ENCODE measurements around the gene FXYD2.
A peak's percentile ranks its signal among the peaks of the same experiment; 100 is the strongest.

The FXYD2 gene

GRCh38 chr11:117822074-117823033 is 2.2 kb downstream of the FXYD2 start:
- CTCF ChIA-PET: interaction anchor here (0.8 to 4.1 kb wide), 3 partner anchors 122 to 396 kb away, joined by 3 to 20 read pairs (median 5); no protein-coding TSS in a partner anchor
- POLR2A ChIA-PET (ENCODE audit: low non-redundant PET): no interaction called here
- no peak overlapping the region for H3K27ac ChIP-seq
- TF ChIP-seq CTCF (conservative IDR thresholded peaks at IDR 0.05; ENCODE audit: low read depth): peak; percentile 24
- no peak for DNase-seq (ENCODE audit: low spot score)

GRCh38 chr11:117821431-117821830 is 3.1 kb downstream of the FXYD2 start:
- no peak for DNase-seq (ENCODE audit: low spot score)
- H3K27ac ChIP-seq: no peak overlapping the region
- POLR2A ChIA-PET (ENCODE audit: low non-redundant PET): no interaction called here
- CTCF ChIA-PET: interaction anchor here (1.4 to 4.1 kb wide), 2 partner anchors 126 to 396 kb away, joined by 5 to 20 read pairs; no protein-coding TSS in a partner anchor
- no peak for TF ChIP-seq CTCF (conservative IDR thresholded peaks at IDR 0.05; ENCODE audit: low read depth)

GRCh38 chr11:117820516-117820915 is 4.0 kb downstream of the FXYD2 start:
- DNase-seq (ENCODE audit: low spot score): no peak
- POLR2A ChIA-PET (ENCODE audit: low non-redundant PET): no interaction called here
- CTCF ChIA-PET: interaction anchor here (0.5 to 6.8 kb wide), 5 partner anchors 26 to 394 kb away, joined by 3 to 84 read pairs (median 6); no protein-coding TSS in a partner anchor

GRCh38 chr11:117820071-117820470 is 4.5 kb downstream of the FXYD2 start:
- no peak for TF ChIP-seq CTCF (conservative IDR thresholded peaks at IDR 0.05; ENCODE audit: low read depth)
- DNase-seq (ENCODE audit: low spot score): no peak
- no peak overlapping the region for H3K27ac ChIP-seq
- POLR2A ChIA-PET (ENCODE audit: low non-redundant PET): no interaction called here
- CTCF ChIA-PET: interaction anchor here (0.6 to 6.8 kb wide), 4 partner anchors 16 to 394 kb away, joined by 3 to 84 read pairs (median 4); no protein-coding TSS in a partner anchor

More at GRCh38 chr11:117820516-117820915, 4.0 kb downstream of the FXYD2 start:
- H3K27ac ChIP-seq: no peak overlapping the region
- TF ChIP-seq CTCF (conservative IDR thresholded peaks at IDR 0.05; ENCODE audit: low read depth): no peak

- POLR2A ChIA-PET (ENCODE audit: low non-redundant PET): no interaction called here
- CTCF ChIA-PET: interaction anchor here (0.6 to 6.8 kb wide), 9 partner anchors 14 to 393 kb away, joined by 3 to 84 read pairs (median 3); no protein-coding TSS in a partner anchor
- TF ChIP-seq CTCF (conservative IDR thresholded peaks at IDR 0.05; ENCODE audit: low read depth): no peak; the same call in 1 of the 2 replicates
- no peak overlapping the region for H3K27ac ChIP-seq
- DNase-seq (ENCODE audit: low spot score): no peak
These were observed 5.2 kb downstream of the FXYD2 start for GRCh38 chr11:117819096-117820040.

Measured in RWPE1 (cell line).